ENCODE results near the gene KCNS3. TPM values are rescaled to one million over a fixed set of nuclear protein-coding genes. Genes with fewer than 3 reads are reported as not detected.

KCNS3 gene
- total and polyA plus RNA-seq, 5 donors from 2014 or later = not detected

GRCh38 chr2:17910980-17911379 lies 32.5 kb downstream of the KCNS3 start:
- no peak overlapping the region for H3K4me3 ChIP-seq (ENCODE audit: low read depth, low read length)
- Mint-ChIP-seq H3K36me3 (no peaks in the 10 kb centered on the region), H3K27ac (no peak overlapping the region), H3K4me1 (no peaks in the 10 kb centered on the region), H3K27me3 (no peaks in the 10 kb centered on the region), H3K4me3 (no peak overlapping the region), H3K9me3 (peaks cover 0 to 5% (median 0%) of the 10 kb centered on the region in 7 donors)
- ATAC-seq (ENCODE audit: low read depth in 2 of 2) (no peak), DNase-seq (no peak)
- H3K4me1 ChIP-seq (ENCODE audit: control insufficient read depth, insufficient read depth, low read length, poor library complexity, severe bottlenecking) = no peaks in the 10 kb centered on the region
- no peaks in the 10 kb centered on the region for H3K9me3 ChIP-seq (ENCODE audit: control insufficient read depth in 2 of 2, low read length in 2 of 2)
- no peaks in the 10 kb centered on the region for H3K36me3 ChIP-seq (ENCODE audit: control insufficient read depth, insufficient read depth, low read length)
- H3K27me3 ChIP-seq (ENCODE audit: control insufficient read depth, insufficient read depth, low read length) = no peaks in the 10 kb centered on the region
- no peak overlapping the region for H3K27ac ChIP-seq (ENCODE audit: insufficient read depth, low read length, poor library complexity, severe bottlenecking)

- H3K27ac Mint-ChIP-seq = no peak overlapping the region
- no peaks in the 10 kb centered on the region for H3K4me1 ChIP-seq (ENCODE audit: control insufficient read depth, insufficient read depth, low read length, poor library complexity, severe bottlenecking)
- no peaks in the 10 kb centered on the region for H3K36me3 Mint-ChIP-seq
- H3K4me1 Mint-ChIP-seq = no peaks in the 10 kb centered on the region
- no peaks in the 10 kb centered on the region for H3K36me3 ChIP-seq (ENCODE audit: control insufficient read depth, insufficient read depth, low read length)
- H3K27me3 ChIP-seq (ENCODE audit: control insufficient read depth, insufficient read depth, low read length) = no peaks in the 10 kb centered on the region
- no peak for ATAC-seq (ENCODE audit: low read depth in 2 of 2)
- no peak for DNase-seq
- H3K4me3 ChIP-seq (ENCODE audit: low read depth, low read length) = no peak overlapping the region
- H3K9me3 ChIP-seq (ENCODE audit: control insufficient read depth in 2 of 2, low read length in 2 of 2) = no peaks in the 10 kb centered on the region
- H3K9me3 Mint-ChIP-seq = peaks cover 0 to 5% (median 0%) of the 10 kb centered on the region in 7 donors
- H3K4me3 Mint-ChIP-seq = no peak overlapping the region
- H3K27me3 Mint-ChIP-seq = no peaks in the 10 kb centered on the region
- no peak overlapping the region for H3K27ac ChIP-seq (ENCODE audit: insufficient read depth, low read length, poor library complexity, severe bottlenecking)
Observed at GRCh38 chr2:17911491-17912260, 33.2 kb downstream of the KCNS3 start.

DNA sequence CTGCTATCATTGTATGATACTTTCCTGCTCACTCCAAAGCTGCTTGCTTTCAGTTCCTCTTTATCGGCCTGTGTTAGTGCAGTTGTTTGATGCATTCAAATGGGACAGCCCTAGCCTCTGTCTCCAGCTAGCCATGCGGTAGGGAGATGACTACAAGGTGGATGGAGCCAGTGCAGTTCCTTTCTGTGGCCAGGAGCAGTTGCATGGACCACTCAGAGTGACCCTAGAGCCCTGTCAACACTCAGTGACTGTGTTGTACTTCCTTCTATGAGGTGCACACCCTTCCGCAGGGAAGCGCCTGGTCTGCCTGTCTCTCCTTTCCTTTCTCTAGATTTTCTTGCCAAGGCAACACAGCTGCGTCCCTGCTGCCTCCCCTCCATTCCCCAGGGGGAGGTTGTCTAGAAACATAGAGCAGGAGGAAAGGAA lies 33.8 kb downstream of the KCNS3 start:
- Histone ChIP-seq H3K27me3 (ENCODE audit: control insufficient read depth, insufficient read depth, low read length) (no peaks in the 10 kb centered on the region), H3K4me3 (ENCODE audit: low read depth, low read length) (no peak overlapping the region), H3K4me1 (ENCODE audit: control insufficient read depth, insufficient read depth, low read length, poor library complexity, severe bottlenecking) (no peaks in the 10 kb centered on the region), H3K36me3 (ENCODE audit: control insufficient read depth, insufficient read depth, low read length) (no peaks in the 10 kb centered on the region), H3K9me3 (ENCODE audit: control insufficient read depth in 2 of 2, low read length in 2 of 2) (no peaks in the 10 kb centered on the region), H3K27ac (ENCODE audit: insufficient read depth, low read length, poor library complexity, severe bottlenecking) (no peak overlapping the region)
- Mint-ChIP-seq H3K4me3 (no peak overlapping the region), H3K4me1 (no peaks in the 10 kb centered on the region), H3K9me3 (peaks cover 0 to 3% (median 0%) of the 10 kb centered on the region in 7 donors), H3K27me3 (no peaks in the 10 kb centered on the region), H3K36me3 (no peaks in the 10 kb centered on the region), H3K27ac (no peak overlapping the region)
- DNase-seq (no peak), ATAC-seq (ENCODE audit: low read depth in 2 of 2) (peak in 1 of 2 donors; percentile 34)

GRCh38 chr2:17915099-17915498 lies 36.6 kb downstream of the KCNS3 start:
- Mint-ChIP-seq H3K9me3 (peaks cover 0 to 1% (median 0%) of the 10 kb centered on the region in 7 donors), H3K4me3 (no peak overlapping the region), H3K36me3 (no peaks in the 10 kb centered on the region), H3K27me3 (no peaks in the 10 kb centered on the region), H3K27ac (no peak overlapping the region), H3K4me1 (no peaks in the 10 kb centered on the region)
- DNase-seq (no peak), ATAC-seq (ENCODE audit: low read depth in 2 of 2) (no peak)
- H3K4me3 ChIP-seq (ENCODE audit: low read depth, low read length) = no peak overlapping the region
- no peak overlapping the region for H3K27ac ChIP-seq (ENCODE audit: insufficient read depth, low read length, poor library complexity, severe bottlenecking)
- no peaks in the 10 kb centered on the region for H3K4me1 ChIP-seq (ENCODE audit: control insufficient read depth, insufficient read depth, low read length, poor library complexity, severe bottlenecking)
- H3K27me3 ChIP-seq (ENCODE audit: control insufficient read depth, insufficient read depth, low read length) = no peaks in the 10 kb centered on the region
- no peaks in the 10 kb centered on the region for H3K36me3 ChIP-seq (ENCODE audit: control insufficient read depth, insufficient read depth, low read length)
- no peaks in the 10 kb centered on the region for H3K9me3 ChIP-seq (ENCODE audit: control insufficient read depth in 2 of 2, low read length in 2 of 2)

GRCh38 chr2:17915811-17916518 lies 37.5 kb downstream of the KCNS3 start:
- Mint-ChIP-seq H3K27ac (peak overlapping the region in 1 of 3 donors; percentile 69), H3K27me3 (no peaks in the 10 kb centered on the region), H3K4me3 (no peak overlapping the region), H3K9me3 (peaks cover 0 to 1% (median 0%) of the 10 kb centered on the region in 7 donors), H3K4me1 (no peaks in the 10 kb centered on the region), H3K36me3 (no peaks in the 10 kb centered on the region)
- DNase-seq = no peak
- no peaks in the 10 kb centered on the region for H3K4me1 ChIP-seq (ENCODE audit: control insufficient read depth, insufficient read depth, low read length, poor library complexity, severe bottlenecking)
- no peak overlapping the region for H3K27ac ChIP-seq (ENCODE audit: insufficient read depth, low read length, poor library complexity, severe bottlenecking)
- no peaks in the 10 kb centered on the region for H3K9me3 ChIP-seq (ENCODE audit: control insufficient read depth in 2 of 2, low read length in 2 of 2)
- H3K4me3 ChIP-seq (ENCODE audit: low read depth, low read length) = no peak overlapping the region
- no peak for ATAC-seq (ENCODE audit: low read depth in 2 of 2)
- no peaks in the 10 kb centered on the region for H3K27me3 ChIP-seq (ENCODE audit: control insufficient read depth, insufficient read depth, low read length)
- no peaks in the 10 kb centered on the region for H3K36me3 ChIP-seq (ENCODE audit: control insufficient read depth, insufficient read depth, low read length)

- Mint-ChIP-seq H3K27me3 (no peaks in the 10 kb centered on the region), H3K27ac (no peak overlapping the region), H3K9me3 (peaks cover 0 to 1% (median 0%) of the 10 kb centered on the region in 7 donors), H3K4me1 (no peaks in the 10 kb centered on the region), H3K4me3 (no peak overlapping the region), H3K36me3 (no peaks in the 10 kb centered on the region)
- no peaks in the 10 kb centered on the region for H3K36me3 ChIP-seq (ENCODE audit: control insufficient read depth, insufficient read depth, low read length)
- no peaks in the 10 kb centered on the region for H3K9me3 ChIP-seq (ENCODE audit: control insufficient read depth in 2 of 2, low read length in 2 of 2)
- no peak overlapping the region for H3K27ac ChIP-seq (ENCODE audit: insufficient read depth, low read length, poor library complexity, severe bottlenecking)
- H3K27me3 ChIP-seq (ENCODE audit: control insufficient read depth, insufficient read depth, low read length) = no peaks in the 10 kb centered on the region
- H3K4me1 ChIP-seq (ENCODE audit: control insufficient read depth, insufficient read depth, low read length, poor library complexity, severe bottlenecking) = no peaks in the 10 kb centered on the region
- ATAC-seq (ENCODE audit: low read depth in 2 of 2) (no peak), DNase-seq (no peak)
- H3K4me3 ChIP-seq (ENCODE audit: low read depth, low read length) = no peak overlapping the region
Observed at GRCh38 chr2:17916584-17916983, 38.1 kb downstream of the KCNS3 start.

- Mint-ChIP-seq H3K36me3 (no peaks in the 10 kb centered on the region), H3K4me1 (no peaks in the 10 kb centered on the region), H3K27ac (no peak overlapping the region), H3K27me3 (no peaks in the 10 kb centered on the region), H3K4me3 (no peak overlapping the region), H3K9me3 (peaks cover 0 to 1% (median 0%) of the 10 kb centered on the region in 7 donors)
- no peak for ATAC-seq (ENCODE audit: low read depth in 2 of 2)
- Histone ChIP-seq H3K9me3 (ENCODE audit: control insufficient read depth in 2 of 2, low read length in 2 of 2) (no peaks in the 10 kb centered on the region), H3K4me1 (ENCODE audit: control insufficient read depth, insufficient read depth, low read length, poor library complexity, severe bottlenecking) (no peaks in the 10 kb centered on the region), H3K27ac (ENCODE audit: insufficient read depth, low read length, poor library complexity, severe bottlenecking) (no peak overlapping the region), H3K27me3 (ENCODE audit: control insufficient read depth, insufficient read depth, low read length) (no peaks in the 10 kb centered on the region), H3K4me3 (ENCODE audit: low read depth, low read length) (no peak overlapping the region), H3K36me3 (ENCODE audit: control insufficient read depth, insufficient read depth, low read length) (no peaks in the 10 kb centered on the region)
- no peak for DNase-seq
Observed at GRCh38 chr2:17918789-17919188, 40.3 kb downstream of the KCNS3 start.

Measured in CD4-positive, CD25-positive, alpha-beta regulatory T cell (primary cell).